Liver (tissue), 9 donors: ENCODE data around the gene SOX21. TPM values are rescaled to one million over a fixed set of nuclear protein-coding genes. Genes with fewer than 3 reads are reported as not detected.

Source experiments
- DNase-seq: peaks from one replicate; pipeline ENCODE4 v3.0.0-alpha.2; 2017; ENCODE audit warnings: low spot score
- H3K27ac ChIP-seq, 2 donors: one replicate each; pipeline ENCODE4 v1.7.0; 2013; ENCODE audit warnings: inconsistent platforms in 2 of 2, low read length in 2 of 2, control low read depth in 1 of 2, low read depth in 1 of 2, mild to moderate bottlenecking in 1 of 2
- H3K27me3 ChIP-seq, 4 donors: one replicate each; pipeline versions ENCODE4 v1.6.1 to v1.7.0; 2013; ENCODE audit warnings: low read length in 3 of 4, inconsistent platforms in 1 of 4, mild to moderate bottlenecking in 1 of 4, moderate library complexity in 1 of 4; ENCODE audit not compliant: control insufficient read depth in 4 of 4, insufficient read depth in 4 of 4
- H3K36me3 ChIP-seq, 4 donors: one replicate each; pipeline versions ENCODE4 v1.6.1 to v1.7.0; 2013; ENCODE audit warnings: low read length in 3 of 4, mild to moderate bottlenecking in 3 of 4, low read depth in 1 of 4, moderate library complexity in 1 of 4; ENCODE audit not compliant: control insufficient read depth in 4 of 4, insufficient read depth in 3 of 4
- H3K4me1 ChIP-seq, 4 donors: one replicate each; pipeline versions ENCODE4 v1.6.1 to v1.7.0; 2013; ENCODE audit warnings: low read length in 3 of 4, mild to moderate bottlenecking in 3 of 4, moderate library complexity in 1 of 4; ENCODE audit not compliant: control insufficient read depth in 4 of 4, insufficient read depth in 4 of 4
- H3K4me3 ChIP-seq, 3 donors: one replicate each; pipeline versions ENCODE4 v1.6.1 to v1.7.0; 2013; ENCODE audit warnings: low read length in 3 of 3, control low read depth in 1 of 3, low read depth in 1 of 3, mild to moderate bottlenecking in 1 of 3
- H3K9ac ChIP-seq, 2 donors: one replicate each; pipeline ENCODE4 v1.7.0; 2013; ENCODE audit warnings: low read length in 2 of 2, mild to moderate bottlenecking in 2 of 2, moderate library complexity in 2 of 2, control low read depth in 1 of 2, low read depth in 1 of 2
- H3K9me3 ChIP-seq, 4 donors: one replicate each; pipeline versions ENCODE4 v1.6.1 to v1.7.0; 2013; ENCODE audit warnings: low read length in 3 of 4; ENCODE audit not compliant: control insufficient read depth in 4 of 4
- EGR1 ChIP-seq, 2 donors: IDR thresholded peaks; 2 replicates each; pipeline ENCODE4 v1.6.1; 2016 to 2018; ENCODE audit warnings: antibody characterized with exemption in 2 of 2, low read depth in 2 of 2
- FOXA1 ChIP-seq: IDR thresholded peaks from 2 replicates; pipeline ENCODE4 v1.6.1; 2016; ENCODE audit warnings: antibody characterized with exemption
- FOXA2 ChIP-seq: IDR thresholded peaks from 2 replicates; pipeline ENCODE4 v1.6.1; 2016; ENCODE audit warnings: antibody characterized with exemption
- GABPA ChIP-seq, 2 donors: IDR thresholded peaks in 1 of 2; conservative IDR thresholded peaks in 1 of 2; 2 replicates each; pipeline ENCODE4 v1.6.1; 2016; ENCODE audit warnings: antibody characterized with exemption in 2 of 2, mild to moderate bottlenecking in 1 of 2, moderate library complexity in 1 of 2
- HNF4A ChIP-seq, 2 donors: conservative IDR thresholded peaks; 2 replicates each; pipeline ENCODE4 v1.6.1; 2016; ENCODE audit warnings: antibody characterized with exemption in 2 of 2, mild to moderate bottlenecking in 2 of 2
- HNF4G ChIP-seq: IDR thresholded peaks from 2 replicates; pipeline ENCODE4 v1.6.1; 2016; ENCODE audit warnings: antibody characterized with exemption
- JUND ChIP-seq, 2 donors: IDR thresholded peaks; 2 replicates each; pipeline ENCODE4 v1.6.1; 2016; ENCODE audit warnings: antibody characterized with exemption in 2 of 2
- NR2F2 ChIP-seq: IDR thresholded peaks from 2 replicates; pipeline ENCODE4 v1.6.1; 2016; ENCODE audit warnings: antibody characterized with exemption
- RAD21 ChIP-seq, 2 donors: IDR thresholded peaks; 2 replicates each; pipeline ENCODE4 v1.6.1; 2016; ENCODE audit warnings: antibody characterized with exemption in 2 of 2, mild to moderate bottlenecking in 2 of 2
- RXRA ChIP-seq, 2 donors: IDR thresholded peaks; 2 replicates each; pipeline ENCODE4 v1.6.1; 2017 to 2018; ENCODE audit warnings: antibody characterized with exemption in 2 of 2, mild to moderate bottlenecking in 1 of 2
- SP1 ChIP-seq: IDR thresholded peaks from 2 replicates; pipeline ENCODE4 v1.6.1; 2018; ENCODE audit warnings: antibody characterized with exemption, mild to moderate bottlenecking
- TAF1 ChIP-seq: conservative IDR thresholded peaks from 2 replicates; pipeline ENCODE4 v1.6.1; 2016; ENCODE audit warnings: antibody characterized with exemption, mild to moderate bottlenecking
- YY1 ChIP-seq: IDR thresholded peaks from 2 replicates; pipeline ENCODE4 v1.6.1; 2016; ENCODE audit warnings: antibody characterized with exemption, mild to moderate bottlenecking
- WGBS: extraction: QIAGEN DNeasy Blood & Tissue Kit; methylation state at CpG from one replicate; pipeline ENCODE4 v1.1.7; 2013; 5-methylcytosine and 5-hydroxymethylcytosine counted together
- polyA plus RNA-seq, 2 donors: library from polyadenylated mRNA; stranded (reverse) in 1 of 2; unstranded in 1 of 2; fragments of 200-250 nt in 1 of 2; fragments of >200 nt in 1 of 2; fragmentation: Nextera tagmentation in 1 of 2; extraction: Ambion mirVana in 1 of 2; gene quantifications; one replicate each; pipeline versions ENCODE4 v1.2.1 to v1.2.3, GENCODE V29; 2013 to 2015
- total RNA-seq, 2 donors: library from RNA; depleted of rRNA; stranded (reverse); fragments of >200 nt; gene quantifications; one replicate each; pipeline ENCODE4 v1.2.3, GENCODE V29; 2014
- TF ChIP-seq, protein P1 (sequence below): IDR thresholded peaks from 2 replicates; pipeline ENCODE4 v1.6.1; 2016; ENCODE audit warnings: antibody characterized with exemption
- TF ChIP-seq, protein P2 (sequence below): IDR thresholded peaks from 2 replicates; pipeline ENCODE4 v1.6.1; 2016; ENCODE audit warnings: antibody characterized with exemption, mild to moderate bottlenecking
- TF ChIP-seq, protein P3 (sequence below): fragments of 150-350 bp; IDR thresholded peaks from 2 replicates; pipeline ENCODE4 v1.5.1; 2017; ENCODE audit warnings: improper control_type of control experiment, low read depth, low read length; ENCODE audit not compliant: missing input control
- TF ChIP-seq, protein P4 (sequence below): IDR thresholded peaks from 2 replicates; pipeline ENCODE4 v1.6.1; 2016; ENCODE audit warnings: antibody characterized with exemption
- TF ChIP-seq, protein P5 (sequence below): IDR thresholded peaks from 2 replicates; pipeline ENCODE4 v1.6.1; 2016; ENCODE audit warnings: antibody characterized with exemption
- donor health status: healthy.
- donor health status: healthy.
- donor health status: healthy.
- donor health status: healthy.
- donor health status: healthy.

Gene SOX21
- total and polyA plus RNA-seq, 4 donors: not detected

DNA sequence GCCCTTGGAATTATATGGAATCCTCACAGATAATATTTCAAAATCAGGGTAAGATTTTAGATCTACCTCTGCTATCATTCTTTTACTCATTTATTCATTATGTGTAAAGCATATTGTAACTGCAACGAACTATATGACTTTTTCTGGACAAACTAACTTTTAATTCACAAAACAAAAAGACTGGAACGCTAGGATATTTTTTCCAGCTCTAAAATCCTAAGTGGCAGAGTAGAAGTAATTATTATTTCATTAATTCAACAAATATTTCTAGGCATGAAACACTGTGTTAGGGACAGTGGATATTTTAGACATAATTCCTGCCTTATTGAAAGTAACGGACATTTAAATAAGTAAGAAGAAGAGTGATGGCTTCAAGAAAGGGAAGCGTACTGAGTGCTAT, 26.9 kb upstream of the SOX21 start:
- H3K4me1 ChIP-seq: no peaks in the 10 kb centered on the region
- H3K4me3 ChIP-seq: no peak overlapping the region
- DNase-seq: no peak
- H3K27ac ChIP-seq: no peak overlapping the region
- no peaks in the 10 kb centered on the region for H3K9me3 ChIP-seq
- no peak overlapping the region for H3K9ac ChIP-seq
- no peaks in the 10 kb centered on the region for H3K36me3 ChIP-seq
- no peak for TF ChIP-seq SP1
- TF ChIP-seq, protein P1, sequence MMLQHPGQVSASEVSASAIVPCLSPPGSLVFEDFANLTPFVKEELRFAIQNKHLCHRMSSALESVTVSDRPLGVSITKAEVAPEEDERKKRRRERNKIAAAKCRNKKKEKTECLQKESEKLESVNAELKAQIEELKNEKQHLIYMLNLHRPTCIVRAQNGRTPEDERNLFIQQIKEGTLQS: no peak
- TF ChIP-seq, protein P2, sequence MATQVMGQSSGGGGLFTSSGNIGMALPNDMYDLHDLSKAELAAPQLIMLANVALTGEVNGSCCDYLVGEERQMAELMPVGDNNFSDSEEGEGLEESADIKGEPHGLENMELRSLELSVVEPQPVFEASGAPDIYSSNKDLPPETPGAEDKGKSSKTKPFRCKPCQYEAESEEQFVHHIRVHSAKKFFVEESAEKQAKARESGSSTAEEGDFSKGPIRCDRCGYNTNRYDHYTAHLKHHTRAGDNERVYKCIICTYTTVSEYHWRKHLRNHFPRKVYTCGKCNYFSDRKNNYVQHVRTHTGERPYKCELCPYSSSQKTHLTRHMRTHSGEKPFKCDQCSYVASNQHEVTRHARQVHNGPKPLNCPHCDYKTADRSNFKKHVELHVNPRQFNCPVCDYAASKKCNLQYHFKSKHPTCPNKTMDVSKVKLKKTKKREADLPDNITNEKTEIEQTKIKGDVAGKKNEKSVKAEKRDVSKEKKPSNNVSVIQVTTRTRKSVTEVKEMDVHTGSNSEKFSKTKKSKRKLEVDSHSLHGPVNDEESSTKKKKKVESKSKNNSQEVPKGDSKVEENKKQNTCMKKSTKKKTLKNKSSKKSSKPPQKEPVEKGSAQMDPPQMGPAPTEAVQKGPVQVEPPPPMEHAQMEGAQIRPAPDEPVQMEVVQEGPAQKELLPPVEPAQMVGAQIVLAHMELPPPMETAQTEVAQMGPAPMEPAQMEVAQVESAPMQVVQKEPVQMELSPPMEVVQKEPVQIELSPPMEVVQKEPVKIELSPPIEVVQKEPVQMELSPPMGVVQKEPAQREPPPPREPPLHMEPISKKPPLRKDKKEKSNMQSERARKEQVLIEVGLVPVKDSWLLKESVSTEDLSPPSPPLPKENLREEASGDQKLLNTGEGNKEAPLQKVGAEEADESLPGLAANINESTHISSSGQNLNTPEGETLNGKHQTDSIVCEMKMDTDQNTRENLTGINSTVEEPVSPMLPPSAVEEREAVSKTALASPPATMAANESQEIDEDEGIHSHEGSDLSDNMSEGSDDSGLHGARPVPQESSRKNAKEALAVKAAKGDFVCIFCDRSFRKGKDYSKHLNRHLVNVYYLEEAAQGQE: no peak
- TF ChIP-seq FOXA2: no peak
- TF ChIP-seq GABPA (IDR thresholded peaks at IDR 0.05 in 1 of 2, conservative IDR thresholded peaks at IDR 0.05 in 1 of 2): no peak
- no peak for TF ChIP-seq TAF1
- TF ChIP-seq YY1: no peak
- no peak for TF ChIP-seq JUND (IDR thresholded peaks at IDR 0.05)
- TF ChIP-seq HNF4G: no peak
- TF ChIP-seq, protein P3, sequence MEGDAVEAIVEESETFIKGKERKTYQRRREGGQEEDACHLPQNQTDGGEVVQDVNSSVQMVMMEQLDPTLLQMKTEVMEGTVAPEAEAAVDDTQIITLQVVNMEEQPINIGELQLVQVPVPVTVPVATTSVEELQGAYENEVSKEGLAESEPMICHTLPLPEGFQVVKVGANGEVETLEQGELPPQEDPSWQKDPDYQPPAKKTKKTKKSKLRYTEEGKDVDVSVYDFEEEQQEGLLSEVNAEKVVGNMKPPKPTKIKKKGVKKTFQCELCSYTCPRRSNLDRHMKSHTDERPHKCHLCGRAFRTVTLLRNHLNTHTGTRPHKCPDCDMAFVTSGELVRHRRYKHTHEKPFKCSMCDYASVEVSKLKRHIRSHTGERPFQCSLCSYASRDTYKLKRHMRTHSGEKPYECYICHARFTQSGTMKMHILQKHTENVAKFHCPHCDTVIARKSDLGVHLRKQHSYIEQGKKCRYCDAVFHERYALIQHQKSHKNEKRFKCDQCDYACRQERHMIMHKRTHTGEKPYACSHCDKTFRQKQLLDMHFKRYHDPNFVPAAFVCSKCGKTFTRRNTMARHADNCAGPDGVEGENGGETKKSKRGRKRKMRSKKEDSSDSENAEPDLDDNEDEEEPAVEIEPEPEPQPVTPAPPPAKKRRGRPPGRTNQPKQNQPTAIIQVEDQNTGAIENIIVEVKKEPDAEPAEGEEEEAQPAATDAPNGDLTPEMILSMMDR: no peak
- no peak for TF ChIP-seq NR2F2
- no peak for TF ChIP-seq RXRA (IDR thresholded peaks at IDR 0.05)
- 84% methylated on average over 4 of the region's 4 CpGs for WGBS
- H3K27me3 ChIP-seq: peaks cover 0 to 2% (median 0%) of the 10 kb centered on the region in 4 donors

DNA sequence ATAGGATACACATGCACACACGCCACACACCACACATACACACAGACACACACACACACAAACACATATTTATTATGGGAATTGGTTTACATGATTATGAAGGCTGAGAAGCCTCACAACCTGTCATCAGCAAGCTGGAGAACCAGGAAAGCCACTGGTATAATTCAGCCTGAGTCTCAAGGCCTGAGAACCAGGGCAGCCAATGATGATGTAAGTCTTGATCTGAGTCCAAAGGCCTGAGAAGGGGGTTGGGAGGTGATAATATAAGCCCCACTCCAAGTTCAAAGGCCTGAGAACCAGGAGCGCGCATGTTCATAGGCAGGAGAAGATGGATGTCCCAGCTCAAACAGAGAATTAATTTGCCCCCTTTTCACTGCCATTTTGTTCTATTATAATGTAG, 18.7 kb upstream of the SOX21 start:
- Histone ChIP-seq H3K4me1 (no peaks in the 10 kb centered on the region), H3K9me3 (peaks cover 0 to 2% (median 0%) of the 10 kb centered on the region in 4 donors), H3K27ac (no peak overlapping the region), H3K36me3 (no peaks in the 10 kb centered on the region), H3K27me3 (no peaks in the 10 kb centered on the region), H3K4me3 (no peak overlapping the region), H3K9ac (no peak overlapping the region)
- no peak for DNase-seq
- 97% methylated on average over 3 of the region's 3 CpGs for WGBS
- TF ChIP-seq, protein P4, sequence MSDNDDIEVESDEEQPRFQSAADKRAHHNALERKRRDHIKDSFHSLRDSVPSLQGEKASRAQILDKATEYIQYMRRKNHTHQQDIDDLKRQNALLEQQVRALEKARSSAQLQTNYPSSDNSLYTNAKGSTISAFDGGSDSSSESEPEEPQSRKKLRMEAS: no peak
- no peak for TF ChIP-seq HNF4G
- TF ChIP-seq NR2F2: no peak
- TF ChIP-seq HNF4A (conservative IDR thresholded peaks at IDR 0.05): no peak
- no peak for TF ChIP-seq EGR1 (IDR thresholded peaks at IDR 0.05; ENCODE audit: low read depth in 2 of 2)
- TF ChIP-seq, protein P3: no peak
- TF ChIP-seq, protein P5, sequence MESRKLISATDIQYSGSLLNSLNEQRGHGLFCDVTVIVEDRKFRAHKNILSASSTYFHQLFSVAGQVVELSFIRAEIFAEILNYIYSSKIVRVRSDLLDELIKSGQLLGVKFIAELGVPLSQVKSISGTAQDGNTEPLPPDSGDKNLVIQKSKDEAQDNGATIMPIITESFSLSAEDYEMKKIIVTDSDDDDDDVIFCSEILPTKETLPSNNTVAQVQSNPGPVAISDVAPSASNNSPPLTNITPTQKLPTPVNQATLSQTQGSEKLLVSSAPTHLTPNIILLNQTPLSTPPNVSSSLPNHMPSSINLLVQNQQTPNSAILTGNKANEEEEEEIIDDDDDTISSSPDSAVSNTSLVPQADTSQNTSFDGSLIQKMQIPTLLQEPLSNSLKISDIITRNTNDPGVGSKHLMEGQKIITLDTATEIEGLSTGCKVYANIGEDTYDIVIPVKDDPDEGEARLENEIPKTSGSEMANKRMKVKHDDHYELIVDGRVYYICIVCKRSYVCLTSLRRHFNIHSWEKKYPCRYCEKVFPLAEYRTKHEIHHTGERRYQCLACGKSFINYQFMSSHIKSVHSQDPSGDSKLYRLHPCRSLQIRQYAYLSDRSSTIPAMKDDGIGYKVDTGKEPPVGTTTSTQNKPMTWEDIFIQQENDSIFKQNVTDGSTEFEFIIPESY: no peak
- TF ChIP-seq RXRA (IDR thresholded peaks at IDR 0.05): no peak
- TF ChIP-seq FOXA2: no peak
- TF ChIP-seq YY1: no peak
- no peak for TF ChIP-seq RAD21 (IDR thresholded peaks at IDR 0.05)
- no peak for TF ChIP-seq TAF1
- TF ChIP-seq GABPA (IDR thresholded peaks at IDR 0.05 in 1 of 2, conservative IDR thresholded peaks at IDR 0.05 in 1 of 2): no peak
- no peak for TF ChIP-seq JUND (IDR thresholded peaks at IDR 0.05)
- no peak for TF ChIP-seq FOXA1
- TF ChIP-seq, protein P2: no peak
